Left hindlimb (tissue), 1 donor: Measurements from ENCODE around the gene SNTB2.

Experiments
- DNase-seq: peaks from one replicate; pipeline ENCODE4 v3.0.0-alpha.2; 2018

The SNTB2 gene

DNA sequence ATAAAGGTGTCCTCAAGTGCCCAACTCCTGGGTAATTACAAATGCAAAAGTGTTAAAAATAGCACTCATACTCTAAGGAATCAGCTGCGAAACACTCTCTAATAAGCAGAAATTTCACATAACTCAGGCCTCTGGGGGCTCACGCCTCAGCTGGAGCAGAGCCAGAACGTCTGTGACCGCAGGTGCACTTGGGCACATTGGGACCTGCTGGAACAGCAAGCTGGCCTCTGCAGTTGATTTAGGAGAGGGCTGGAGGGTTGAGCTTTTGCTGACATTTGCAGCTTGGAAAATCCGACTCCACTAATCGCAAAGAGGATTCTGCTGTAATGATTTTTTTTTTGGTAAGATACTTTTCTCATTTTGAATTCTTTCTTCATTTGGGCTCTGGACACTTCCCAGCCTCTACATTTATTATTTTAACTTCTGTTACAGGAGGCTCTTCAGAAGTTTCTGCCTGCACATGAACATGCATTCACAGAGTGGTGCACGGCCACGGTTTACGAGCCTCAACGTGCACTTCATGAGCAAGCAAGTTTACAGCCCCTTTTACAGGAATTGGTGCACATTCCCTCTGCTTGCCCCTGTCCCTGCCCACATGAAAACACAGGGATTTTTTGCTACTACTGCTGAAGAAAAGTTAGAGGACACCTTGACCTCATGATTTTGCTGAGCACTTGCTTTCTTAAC is 4.1 kb upstream of the SNTB2 start:
- DNase-seq: peak; percentile 54

DNA sequence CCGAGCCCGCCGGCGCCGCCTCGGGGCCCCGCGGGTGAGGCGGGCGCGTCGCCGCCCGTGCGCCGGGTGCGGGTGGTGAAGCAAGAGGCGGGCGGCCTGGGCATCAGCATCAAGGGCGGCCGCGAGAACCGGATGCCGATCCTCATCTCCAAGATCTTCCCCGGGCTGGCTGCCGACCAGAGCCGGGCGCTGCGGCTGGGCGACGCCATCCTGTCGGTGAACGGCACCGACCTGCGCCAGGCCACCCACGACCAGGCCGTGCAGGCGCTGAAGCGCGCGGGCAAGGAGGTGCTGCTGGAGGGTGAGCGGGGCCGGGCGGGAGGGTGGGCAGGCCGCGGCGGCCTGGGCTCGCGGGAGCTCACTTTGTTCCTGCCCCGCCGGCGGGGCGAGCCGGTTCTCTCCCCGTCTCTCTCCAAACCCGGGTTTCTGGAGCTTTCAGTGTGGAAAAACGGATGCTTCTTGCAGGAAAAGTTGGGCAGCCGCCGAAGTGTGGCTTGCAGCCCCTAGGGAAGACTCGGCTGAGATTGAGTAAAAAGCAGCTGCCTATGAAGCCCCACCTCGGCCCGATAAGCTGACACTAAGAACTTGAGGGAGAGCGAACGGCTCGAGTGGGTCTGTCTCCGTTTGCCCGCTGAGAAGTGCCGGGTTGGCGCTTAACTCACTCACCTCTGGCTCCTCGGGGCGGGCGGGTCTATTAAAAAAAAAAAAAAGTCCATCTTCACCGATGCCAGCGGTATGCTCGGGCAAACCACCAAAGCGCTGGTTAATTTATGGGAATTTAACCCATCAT is 677 bp downstream of the SNTB2 start:
- peak; percentile 62 for DNase-seq

- no peak for DNase-seq
Measured at GRCh38 chr16:69188236-69188549, 1.2 kb downstream of the SNTB2 start.

DNA sequence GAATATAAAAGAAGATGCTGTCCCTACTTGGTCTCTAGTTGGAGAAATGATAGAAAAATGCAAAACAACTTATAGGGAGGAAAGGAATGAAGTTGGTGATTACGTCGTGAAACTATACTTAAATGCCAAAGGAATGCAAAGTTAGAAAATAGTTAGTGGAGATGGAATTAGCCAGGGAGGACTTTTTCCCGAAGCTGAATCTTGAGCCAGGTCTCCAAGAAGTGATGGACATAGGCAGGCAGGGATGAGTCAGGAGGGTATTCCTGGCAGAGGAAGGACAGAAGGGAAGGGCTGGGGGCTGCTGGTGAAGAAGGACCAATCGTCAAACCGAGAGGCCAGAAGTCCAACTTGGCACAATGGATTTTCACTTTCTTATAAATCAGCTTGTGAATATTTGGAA is 1.8 kb downstream of the SNTB2 start:
- no peak for DNase-seq

- DNase-seq: no peak
Measured at GRCh38 chr16:69190046-69190588, 3.2 kb downstream of the SNTB2 start.

GRCh38 chr16:69190598-69190997 is 3.6 kb downstream of the SNTB2 start:
- DNase-seq: no peak

GRCh38 chr16:69191136-69191535 is 4.2 kb downstream of the SNTB2 start:
- no peak for DNase-seq

GRCh38 chr16:69193855-69194254 is 6.9 kb downstream of the SNTB2 start:
- no peak for DNase-seq

- DNase-seq: no peak
Measured at GRCh38 chr16:69194488-69194887, 7.5 kb downstream of the SNTB2 start.

DNA sequence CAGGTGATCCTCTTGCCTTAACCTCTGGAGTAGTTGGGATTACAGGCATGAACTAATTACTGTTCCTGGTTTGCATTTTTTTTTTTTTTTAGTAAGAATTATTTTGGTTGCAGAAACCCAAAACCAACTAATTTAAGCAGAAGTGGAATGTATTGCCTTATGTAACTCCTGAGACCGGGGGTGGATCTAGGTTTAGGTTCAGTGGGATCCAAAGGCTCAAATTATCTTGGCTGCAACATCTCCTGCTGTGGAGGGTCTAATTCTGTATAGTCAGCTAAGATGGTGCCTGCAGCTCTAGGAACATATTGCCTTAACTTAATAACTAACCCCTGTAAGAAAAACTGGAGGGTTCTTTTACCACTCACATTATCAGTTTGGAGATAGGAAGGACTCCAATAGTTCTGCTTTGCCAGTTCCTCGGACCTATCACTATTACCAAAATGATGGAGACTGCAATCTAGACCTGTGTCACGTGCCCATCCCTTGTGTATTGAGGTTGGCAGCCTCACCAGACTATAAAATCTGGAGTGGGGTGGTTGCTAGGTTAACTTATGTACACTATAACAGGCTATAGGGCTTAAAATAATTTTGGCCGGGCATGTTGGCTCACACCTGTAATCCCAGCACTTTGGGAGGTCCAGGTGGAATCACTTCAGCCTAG is 8.5 kb downstream of the SNTB2 start:
- no peak for DNase-seq

GRCh38 chr16:69197573-69197972 is 10.6 kb downstream of the SNTB2 start:
- DNase-seq: no peak

GRCh38 chr16:69199382-69199781 is 12.4 kb downstream of the SNTB2 start:
- DNase-seq: no peak

DNA sequence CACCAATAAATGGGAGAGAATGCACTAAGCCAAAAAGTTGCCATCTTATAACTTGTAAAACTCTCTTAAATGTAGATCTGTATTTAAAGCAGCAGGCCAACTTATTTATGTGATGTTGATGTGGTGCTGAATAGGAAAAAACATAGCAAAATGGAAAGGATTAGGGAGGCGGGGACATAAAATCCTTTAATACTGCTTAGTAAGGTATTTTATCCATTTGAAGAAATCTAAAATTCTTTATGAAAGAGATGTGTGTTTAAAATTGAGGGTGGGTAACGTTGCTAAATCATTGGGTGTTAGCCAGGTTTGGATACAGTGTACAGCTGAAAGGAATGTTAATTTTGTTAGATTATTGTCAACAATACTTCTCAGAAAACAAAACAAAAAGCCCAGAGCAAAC is 14.3 kb downstream of the SNTB2 start:
- no peak for DNase-seq

DNA sequence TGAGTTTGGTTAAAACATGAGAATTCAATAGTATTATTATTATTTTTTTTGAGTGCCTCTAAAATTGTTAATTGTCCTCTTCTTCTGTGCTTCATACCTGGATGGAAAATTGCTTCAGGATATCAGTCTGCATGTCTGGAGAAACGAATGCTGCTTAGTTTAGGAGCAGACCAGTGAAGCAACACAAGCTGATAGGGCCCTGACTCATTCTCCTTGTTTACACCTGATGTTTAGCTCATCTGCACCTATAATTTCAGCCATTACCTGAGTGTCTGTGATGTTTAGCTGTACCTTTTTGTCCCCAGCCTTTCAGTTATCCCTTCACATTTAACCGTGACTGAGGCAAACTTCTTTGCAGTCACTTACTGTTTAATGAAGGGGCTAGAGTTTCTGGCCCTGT is 14.8 kb downstream of the SNTB2 start:
- no peak for DNase-seq

DNA sequence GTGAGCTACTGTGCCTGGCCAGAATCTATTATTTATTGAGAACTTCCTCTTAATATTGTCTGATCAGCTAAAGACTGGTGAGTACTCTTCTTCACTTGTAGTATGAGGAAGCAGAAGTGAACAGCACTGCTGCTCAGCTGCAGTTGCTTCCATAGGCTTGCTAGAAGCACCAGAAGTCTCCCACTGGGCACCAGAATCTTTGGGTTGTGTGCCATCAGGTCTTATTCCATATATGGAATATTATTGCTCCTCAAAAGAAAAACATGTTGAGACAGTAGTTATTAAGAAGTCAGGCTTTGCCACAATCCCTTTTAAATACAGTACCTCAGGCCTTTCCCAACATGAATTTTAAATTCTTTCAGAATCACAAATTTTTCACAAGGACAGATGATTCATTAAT is 17.2 kb downstream of the SNTB2 start:
- no peak for DNase-seq

- no peak for DNase-seq
Measured at GRCh38 chr16:69209735-69210134, 22.8 kb downstream of the SNTB2 start.

DNA sequence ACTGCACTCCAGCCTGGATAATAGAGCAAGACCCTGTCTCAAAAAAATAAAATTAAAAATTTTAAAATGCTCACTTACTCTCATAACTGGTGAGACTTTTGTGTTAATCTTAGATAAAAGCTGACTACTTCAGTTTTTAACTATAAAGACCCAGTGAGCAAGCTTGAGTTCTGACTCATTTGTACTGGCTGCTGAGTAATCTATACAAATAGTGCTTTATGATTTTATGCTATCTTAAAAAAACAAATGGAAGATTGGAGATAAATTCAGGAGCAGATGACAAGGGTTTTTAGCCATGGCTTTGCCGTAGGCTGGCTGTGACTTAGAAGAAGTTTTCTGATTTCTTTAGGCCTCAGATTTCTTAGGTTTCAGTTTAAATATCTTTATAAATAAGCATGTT is 30.5 kb downstream of the SNTB2 start:
- DNase-seq: no peak

DNA sequence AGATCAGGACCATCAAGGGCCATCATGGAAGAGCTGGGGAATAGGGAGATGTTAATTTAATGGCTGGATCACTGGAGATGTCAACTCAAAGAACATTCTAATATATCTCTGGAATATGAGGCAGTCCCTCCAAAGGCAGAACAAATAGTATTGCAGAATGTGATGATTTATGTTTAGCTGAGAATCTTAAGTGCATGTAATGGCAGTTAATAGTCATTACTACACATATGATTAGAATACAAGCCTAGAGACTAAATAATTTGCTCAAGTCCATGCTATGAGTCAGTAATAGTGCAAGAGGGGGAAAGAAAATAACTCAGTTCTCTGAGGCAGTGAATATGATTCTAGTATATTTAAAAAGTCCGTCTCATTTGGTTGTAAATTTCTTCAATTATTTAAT is 32.3 kb downstream of the SNTB2 start:
- DNase-seq: no peak

GRCh38 chr16:69223882-69224281 is 36.9 kb downstream of the SNTB2 start:
- no peak for DNase-seq

- DNase-seq: no peak
Measured at GRCh38 chr16:69225121-69225520, 38.2 kb downstream of the SNTB2 start.

DNA sequence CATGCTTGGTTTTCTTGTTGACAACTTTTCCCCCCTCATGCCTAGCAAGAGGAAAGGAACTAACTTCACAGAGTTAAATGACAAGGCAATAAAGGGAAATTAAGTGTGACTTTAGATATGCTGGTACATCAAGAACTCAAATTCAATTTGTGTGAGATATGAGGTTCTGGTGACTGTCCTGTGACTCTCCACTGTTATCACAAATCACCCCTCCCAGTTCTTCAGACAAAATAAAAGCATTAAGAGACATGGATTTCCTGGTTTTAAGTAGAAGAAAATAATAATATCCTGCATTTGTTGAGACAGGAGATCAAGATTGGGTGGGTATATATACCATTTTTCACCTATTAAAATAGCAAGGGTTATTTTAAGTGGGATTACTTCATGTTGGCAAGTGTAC is 46.2 kb downstream of the SNTB2 start:
- no peak for DNase-seq

DNA sequence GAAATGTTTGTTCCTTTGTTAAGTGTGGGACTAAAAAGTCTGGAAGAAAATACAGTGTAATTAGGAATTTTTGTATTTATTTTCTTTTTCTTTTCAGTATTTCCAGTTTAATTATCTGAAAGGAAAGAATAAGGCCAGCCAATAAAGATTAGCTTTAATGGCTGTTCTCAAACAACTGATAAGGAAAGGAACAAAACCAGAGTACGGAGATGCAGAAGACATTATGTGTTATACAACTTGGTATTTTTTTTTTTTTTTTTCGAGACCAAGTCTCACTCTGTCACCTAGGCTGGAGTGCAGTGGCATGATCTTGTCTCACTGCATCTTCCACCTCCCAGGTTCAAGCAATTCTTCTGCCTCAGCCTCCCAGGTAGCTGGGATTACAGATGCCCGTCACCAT is 47.5 kb downstream of the SNTB2 start:
- DNase-seq: no peak

DNA sequence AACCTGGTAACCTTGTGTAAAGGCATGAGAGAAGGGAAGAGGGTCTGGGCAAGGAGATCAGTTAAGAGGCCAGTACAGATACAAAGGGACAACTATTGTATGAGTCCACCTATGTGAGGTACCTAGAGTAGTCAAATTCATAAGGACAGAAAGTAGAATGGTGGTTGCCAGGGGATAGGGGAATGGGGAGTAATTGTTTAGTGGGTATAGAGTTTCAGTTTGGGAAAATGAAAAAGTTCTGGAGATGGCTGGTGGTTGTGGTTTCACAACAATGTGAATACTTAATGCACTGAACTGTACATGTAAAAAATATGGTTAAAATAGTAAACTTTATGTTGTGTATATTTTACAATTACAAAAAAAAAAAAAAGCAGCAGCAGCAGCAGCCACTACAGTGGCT is 49.4 kb downstream of the SNTB2 start:
- DNase-seq: no peak

DNA sequence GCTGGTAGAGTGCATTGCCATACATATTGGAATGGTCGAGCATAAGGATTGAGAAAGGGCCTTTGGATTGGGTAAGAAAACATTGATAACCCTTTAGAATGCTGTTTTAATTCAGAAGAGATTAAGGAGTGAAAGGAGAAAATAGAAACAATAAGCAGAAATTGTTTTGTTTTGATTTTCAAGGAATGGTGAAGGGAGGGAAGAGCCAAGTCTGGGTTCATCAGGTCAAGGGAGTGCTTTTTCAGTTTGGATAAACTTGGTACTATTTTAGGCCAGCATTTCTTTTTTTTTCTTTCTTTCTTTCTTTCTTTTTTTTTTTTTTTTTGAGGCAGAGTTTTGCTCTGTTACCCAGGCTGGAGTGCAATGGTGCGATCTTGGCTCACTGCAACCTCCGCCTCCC is 50.3 kb downstream of the SNTB2 start:
- DNase-seq: no peak
